GM19397 (cell line): ENCODE data around the gene CPA4.
"Not testable (repeated sequence)": the region's sequence is repeated elsewhere in the genome, so short reads cannot be mapped to it uniquely, and the experiment has no call there.

ENCODE experiments used
- ATAC-seq: cut with Tn5 transposase; IDR thresholded peaks from one replicate; pipeline ENCODE4 v1.9.1; 2021; ENCODE audit warnings: mild to moderate bottlenecking, moderate library complexity; ENCODE audit not compliant: unreplicated experiment

Gene CPA4

DNA sequence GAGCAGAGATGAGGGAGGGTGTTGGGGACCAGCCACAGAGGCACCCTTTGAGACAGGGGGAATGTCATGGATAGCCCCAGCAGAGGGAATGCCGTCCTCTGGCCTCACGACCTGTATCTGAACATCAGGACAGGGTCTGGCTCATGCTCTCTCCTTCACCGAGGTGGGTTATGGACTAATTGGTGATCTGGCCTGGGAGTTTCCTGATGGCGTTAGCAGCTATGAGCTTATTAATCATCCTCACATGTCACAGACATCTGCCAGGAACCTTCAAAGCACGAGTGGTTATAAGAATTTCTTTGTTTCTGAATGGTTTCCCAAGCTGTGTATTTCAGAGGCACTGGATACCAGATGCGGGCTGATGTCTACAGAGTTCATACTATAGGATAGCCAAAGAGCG, 6.9 kb downstream of the CPA4 start:
- no peak for ATAC-seq

DNA sequence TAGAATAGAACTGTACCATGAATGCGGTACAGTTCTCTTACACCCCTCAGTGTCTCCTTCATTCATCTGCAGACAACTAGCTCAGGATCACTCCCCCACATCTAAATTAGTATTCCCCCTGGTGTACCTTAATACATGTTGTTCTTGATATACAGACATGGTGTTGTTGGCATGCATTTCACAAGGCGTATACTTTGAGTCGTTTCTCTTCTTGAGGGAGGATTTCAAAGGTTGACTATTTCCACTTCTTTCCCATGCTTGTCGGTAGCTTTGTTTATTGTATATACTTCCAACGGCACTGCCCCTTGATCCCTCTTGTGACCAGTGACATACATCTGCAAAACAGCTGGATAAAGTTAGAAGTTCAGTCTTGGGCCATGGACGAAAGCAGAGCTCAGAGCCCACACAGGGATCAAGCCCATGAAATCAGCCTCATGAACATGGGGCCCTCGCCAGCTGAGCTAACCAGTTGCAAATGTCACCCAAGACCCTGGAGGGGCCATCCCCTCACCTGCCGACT, 8.6 kb downstream of the CPA4 start:
- ATAC-seq = no peak

DNA sequence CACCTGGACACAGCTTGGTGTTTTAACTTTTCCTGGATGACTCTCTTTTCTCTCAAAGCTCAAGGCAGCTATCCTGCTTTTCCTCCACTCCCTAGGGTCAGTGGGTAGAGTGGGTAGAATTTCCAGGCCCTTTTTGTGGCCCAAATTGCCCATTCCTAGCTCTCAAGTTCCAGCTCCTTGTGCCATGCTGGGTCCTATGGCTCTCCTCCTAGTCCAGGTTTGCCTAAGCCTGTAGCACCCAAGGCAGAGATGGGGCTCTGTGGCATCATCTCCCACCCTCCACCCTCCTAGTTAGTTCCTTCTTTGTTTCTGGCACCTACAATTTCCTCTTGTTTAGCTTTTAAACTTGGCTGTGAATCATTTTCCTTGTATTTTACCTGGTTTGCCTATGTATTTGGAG, 9.7 kb downstream of the CPA4 start:
- no peak for ATAC-seq

DNA sequence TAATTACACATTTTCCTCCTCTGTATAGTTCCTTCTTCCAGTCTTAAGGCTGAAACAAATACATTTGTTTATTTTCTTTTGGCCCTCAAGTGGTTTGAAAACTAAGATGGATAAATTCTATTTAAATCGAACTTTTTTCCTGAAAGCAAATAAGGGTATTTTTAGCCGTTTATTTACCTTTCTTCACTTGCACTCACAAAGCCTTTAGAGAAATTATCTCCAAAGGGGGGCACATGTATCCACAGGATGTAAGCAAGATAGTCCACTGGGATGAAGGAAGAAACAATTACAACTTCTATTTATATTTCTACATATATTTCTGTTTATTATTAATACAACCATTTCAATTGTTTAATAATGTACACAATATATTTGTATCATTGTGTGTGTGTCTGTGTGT, 10.2 kb downstream of the CPA4 start:
- no peak for ATAC-seq

DNA sequence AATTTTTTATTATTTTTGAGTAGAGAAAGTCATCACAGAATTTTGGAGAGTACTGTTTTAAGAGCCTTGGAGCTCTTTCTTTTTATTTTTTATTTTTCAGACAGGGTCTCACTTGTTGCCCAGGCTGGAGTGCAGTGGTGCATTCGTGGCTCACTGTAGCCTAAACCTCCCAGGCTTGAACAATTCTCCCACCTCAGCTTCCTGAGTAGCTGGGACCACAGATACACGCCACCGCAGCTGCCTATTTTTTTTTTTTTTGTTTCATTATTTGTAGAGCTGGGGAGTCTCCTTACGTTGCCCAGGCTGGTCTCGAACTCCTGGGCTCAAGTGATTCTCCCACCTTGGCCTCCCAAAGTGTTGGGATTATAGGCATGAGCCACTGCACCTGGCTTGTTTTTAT, 10.6 kb downstream of the CPA4 start:
- ATAC-seq = no peak

DNA sequence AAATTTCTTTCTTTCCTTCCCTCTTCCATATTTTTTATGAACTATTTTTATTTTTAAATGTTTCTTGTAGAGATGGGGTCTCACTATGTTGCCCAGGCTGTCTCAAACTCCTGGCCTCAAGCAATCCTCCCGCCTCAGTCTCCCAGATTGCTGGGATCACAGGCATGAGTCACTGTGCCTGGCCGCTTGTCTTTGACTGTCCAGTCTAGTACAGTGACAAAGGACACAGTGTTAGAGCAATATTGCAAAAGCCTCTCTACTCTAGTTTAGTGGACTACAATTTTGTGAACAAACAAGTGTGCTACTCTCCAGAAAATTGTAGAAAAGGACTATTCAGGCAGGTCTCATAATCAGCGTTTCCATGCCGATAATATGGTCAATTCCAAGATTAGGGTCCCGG, 11.0 kb downstream of the CPA4 start:
- no peak for ATAC-seq

DNA sequence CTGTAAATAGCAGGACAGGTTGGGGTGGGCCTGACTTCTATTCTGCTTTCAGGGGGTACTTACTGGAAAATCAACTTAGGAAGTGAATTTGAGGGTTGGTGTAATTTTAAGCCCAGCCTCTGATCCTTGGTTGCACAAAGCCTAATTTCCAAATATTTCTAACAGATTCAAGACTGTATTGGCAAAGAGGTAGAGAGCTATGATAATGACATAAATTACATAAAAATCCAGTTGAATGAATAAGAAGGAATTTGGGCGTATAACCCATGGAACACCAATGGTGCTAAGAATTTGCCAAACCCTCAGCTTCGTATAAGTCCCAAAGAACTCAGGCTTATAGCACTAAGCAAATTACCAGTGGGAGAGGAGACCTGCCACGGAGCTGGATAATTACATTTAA, 11.9 kb downstream of the CPA4 start:
- ATAC-seq = no peak

DNA sequence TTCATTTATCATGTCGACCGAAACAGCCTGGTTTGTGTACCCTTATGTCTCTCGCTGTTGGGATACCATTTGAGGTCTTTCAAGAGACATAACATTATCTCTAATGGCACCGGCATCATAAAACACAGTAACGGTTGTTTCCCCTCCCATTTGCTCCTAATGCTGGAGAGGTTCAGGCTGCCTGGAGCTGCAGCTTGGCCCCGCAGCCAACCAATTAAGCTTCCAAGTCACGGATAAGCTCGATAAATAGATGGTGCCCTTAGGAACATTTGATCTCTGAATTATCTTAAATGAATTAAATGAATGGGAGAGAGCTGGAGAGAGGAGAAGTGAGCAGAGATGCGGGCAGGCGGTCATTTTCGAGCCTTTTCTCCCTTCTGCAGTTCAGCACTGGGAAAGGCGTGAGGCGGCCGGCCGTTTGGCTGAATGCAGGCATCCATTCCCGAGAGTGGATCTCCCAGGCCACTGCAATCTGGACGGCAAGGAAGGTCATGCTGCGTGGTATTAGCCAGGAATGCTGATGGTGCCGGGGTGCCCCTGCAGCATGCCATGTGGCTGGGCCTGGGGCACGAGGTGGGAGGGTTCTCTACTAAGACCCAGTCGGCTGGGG, 12.6 kb downstream of the CPA4 start:
- no peak for ATAC-seq

DNA sequence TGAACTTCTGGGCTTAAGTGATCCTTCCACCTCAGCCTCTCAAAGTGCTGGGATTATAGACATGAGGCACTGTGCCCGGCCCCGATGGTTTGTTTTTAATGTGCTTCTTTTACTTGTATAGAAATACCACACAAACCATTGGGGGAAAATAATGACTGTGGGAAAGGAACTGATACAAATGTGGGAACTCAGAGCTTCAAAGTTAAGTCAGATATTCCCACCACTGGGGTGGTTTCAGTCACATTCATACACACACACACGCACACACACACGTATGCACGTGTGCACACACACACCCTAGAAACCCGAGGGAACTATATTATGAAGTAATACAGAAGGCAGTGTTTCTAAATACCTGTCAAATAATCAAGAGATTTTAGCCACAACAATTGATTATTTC, 17.0 kb downstream of the CPA4 start:
- no peak for ATAC-seq

DNA sequence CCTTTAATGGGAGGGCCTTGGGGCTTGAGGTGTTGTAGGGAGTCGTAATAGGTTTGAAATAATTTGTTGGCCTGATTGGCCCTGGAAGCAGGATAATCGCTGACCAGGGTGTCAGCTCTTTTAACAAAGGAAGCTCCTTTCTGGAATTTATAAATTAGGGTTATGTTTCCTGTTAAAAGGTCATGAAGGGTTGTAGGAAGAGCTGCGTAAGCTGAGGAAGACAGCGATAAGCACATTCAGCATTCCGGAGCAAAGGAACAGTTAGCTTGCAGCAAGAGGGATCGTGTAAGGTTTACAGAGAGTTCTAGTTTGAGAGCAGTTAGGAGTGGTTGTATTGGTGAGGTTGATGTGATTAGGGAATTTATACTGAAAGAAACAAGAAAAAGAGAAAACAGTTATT, 21.3 kb downstream of the CPA4 start:
- no peak for ATAC-seq

DNA sequence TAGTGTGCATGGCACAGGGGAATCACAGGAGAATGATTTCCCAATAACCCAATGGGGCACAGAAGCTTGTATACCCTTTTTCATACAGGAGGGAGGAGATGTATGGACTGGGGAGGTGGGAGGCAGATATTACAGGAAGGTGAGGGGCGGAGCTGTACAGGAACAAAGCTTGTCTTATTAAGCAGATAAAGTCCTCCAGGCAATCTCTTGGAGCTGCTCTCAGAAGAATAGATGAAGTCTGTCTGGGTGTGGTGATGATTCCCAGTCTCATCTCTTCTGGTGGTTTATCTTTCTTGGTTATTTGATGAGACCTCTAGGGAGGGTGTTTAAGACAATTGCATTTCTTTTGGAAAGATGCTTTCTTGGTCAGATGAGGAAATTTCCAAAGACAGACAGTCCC, 26.6 kb downstream of the CPA4 start:
- ATAC-seq = no peak

DNA sequence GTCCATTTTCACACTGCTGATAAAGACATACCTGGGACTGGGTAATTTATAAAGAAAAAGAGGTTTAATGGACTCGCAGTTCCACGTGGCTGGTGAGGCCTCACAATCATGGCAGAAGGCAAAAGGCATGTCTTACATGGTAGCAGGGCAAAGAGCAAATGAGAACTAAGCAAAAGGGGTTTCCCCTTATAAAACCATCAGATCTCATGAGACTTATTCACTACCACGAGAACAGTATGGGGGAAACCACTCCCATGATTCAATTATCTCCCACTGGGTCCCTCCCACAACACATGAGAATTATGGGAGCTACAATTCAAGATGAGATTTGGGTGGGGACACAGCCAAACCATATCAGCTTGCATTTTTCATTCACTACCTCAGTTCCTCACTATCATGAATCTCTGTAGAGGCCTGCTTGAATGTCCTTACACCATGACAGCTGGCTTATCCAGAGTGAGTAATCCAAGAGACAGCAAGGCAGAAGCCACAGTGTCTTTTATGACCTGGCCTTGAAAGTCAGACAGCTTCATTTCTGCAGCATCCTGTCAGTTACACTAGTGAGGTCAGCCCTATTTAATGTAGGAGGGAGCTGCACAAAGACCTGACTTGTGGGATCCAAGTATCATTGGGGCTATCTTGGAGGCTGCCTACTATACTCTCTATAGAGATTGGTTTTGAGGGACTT, 28.7 kb downstream of the CPA4 start:
- not testable (repeated sequence) for ATAC-seq

DNA sequence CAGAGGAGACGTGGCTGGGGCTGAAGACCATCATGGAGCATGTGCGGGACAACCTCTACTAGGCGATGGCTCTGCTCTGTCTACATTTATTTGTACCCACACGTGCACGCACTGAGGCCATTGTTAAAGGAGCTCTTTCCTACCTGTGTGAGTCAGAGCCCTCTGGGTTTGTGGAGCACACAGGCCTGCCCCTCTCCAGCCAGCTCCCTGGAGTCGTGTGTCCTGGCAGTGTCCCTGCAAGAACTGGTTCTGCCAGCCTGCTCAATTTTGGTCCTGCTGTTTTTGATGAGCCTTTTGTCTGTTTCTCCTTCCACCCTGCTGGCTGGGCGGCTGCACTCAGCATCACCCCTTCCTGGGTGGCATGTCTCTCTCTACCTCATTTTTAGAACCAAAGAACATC, 29.7 kb downstream of the CPA4 start:
- ATAC-seq = no peak

DNA sequence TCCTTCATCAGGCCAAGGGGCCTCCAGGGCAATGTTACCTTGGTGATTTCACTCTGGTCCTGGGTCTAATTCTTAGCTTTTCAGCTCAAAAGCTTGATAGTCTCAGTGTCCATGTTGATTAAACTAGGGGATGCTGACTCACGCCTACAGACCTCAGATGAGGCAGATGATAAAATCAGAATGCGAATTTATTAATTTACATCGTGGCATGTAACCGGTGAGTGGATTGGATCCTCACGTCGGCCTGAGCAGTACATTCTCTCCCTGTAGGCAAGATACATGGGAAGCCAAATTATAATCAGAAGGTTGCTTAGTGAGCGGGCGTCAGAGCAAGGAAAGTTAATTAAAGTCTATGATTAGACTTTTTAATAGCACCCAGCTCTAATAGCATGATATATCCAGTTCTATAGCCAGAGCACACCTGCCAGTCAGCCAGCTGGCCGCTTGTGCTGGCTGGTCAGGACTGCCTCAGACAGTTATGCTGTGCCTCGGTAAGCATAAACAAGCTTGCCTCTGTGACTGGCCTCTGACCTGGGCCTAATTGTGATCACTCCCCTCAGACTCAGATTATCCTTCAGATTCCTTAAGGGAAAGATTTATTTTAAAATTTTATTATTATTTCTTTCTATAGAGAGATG, 31.5 kb downstream of the CPA4 start:
- ATAC-seq = no peak

DNA sequence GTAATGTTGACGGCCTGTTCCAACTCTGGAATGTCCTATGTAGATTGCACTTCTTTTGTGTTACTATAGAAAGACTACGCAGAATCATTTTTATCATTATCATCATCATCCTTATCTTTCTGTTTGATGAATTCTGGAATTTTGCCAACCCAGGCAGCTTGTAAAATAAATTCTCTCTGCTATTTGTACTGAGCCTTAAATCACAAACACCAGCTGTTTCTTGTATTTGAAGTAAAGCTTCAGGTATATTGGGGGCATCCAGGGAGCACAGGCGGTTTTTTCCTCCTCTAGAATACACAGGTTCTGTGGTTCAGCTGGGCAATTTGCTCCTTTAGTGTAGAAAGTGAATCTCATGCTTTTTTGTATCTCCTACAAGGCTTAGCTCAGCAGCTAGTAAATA, 36.7 kb downstream of the CPA4 start:
- ATAC-seq = no peak

DNA sequence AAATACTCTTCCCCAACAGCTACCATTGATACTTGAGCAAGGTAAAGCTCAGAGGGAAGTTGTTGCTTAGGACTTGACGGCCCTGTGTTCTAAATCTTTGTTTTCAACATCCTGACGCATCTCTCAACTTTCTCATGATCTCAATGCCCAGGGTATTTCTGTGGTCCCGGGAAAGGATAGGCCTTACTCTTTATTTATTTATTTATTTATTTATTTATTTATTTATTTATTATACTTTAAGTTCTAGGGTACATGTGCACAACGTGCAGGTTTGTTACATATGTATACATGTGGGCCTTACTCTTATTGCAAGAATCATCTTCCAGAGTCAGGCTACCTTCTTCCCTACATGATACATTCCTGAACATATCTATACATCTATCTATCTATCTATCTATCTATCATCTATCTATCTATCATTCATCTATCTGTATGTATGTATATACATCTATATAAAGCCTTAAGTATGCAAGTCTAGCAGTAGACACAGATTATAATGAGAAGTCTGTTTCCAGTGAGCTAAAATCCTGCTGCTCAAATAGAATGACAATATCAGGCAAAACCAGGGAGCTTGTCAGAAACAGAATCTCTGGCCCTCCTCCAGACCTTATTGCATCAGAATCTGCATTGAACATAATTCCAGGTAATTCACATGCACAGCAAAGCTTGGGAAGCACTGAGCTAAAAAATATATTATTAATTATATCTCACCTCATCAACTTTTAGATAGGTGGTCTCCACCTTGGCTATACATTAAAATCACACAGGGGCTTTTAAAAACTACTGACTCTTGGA, 39.5 kb downstream of the CPA4 start:
- ATAC-seq = no peak

DNA sequence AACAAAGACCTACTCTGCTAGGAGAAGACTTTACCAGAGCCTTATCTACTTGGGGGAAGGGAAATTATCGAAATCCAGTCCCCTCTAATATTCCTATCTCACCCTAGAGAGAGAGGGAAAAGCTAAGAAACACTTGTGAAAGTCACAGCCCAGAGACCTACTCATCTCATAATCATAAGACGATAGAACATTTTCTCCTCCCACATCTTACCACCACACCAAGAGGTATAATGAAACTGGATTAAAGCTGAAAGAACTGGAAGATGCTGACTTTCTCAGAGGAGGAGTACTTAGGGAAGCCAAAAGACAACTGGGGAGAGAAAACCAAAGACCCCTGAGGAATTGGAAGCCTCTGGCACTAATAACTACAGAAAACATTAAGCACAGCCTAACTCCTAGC, 40.9 kb downstream of the CPA4 start:
- ATAC-seq = no peak

DNA sequence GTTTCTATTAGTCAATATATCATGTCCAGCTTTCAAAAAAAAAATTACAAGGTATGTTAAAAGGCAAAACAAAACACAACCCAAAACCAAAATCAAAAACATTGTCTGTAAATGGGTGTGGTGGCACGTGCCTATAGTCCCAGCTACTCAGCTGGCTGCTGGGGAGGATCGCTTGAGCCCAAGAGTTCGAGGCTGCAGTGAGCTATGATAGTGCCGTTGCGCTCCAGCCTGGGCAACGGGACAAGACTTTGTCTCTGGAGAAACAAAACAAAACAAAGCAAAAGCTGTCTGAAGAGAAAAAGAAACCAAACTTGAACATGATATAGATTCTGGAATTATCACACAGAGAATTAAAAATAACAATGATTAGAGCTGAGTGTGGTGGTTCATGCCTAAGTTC, 41.3 kb downstream of the CPA4 start:
- no peak for ATAC-seq

DNA sequence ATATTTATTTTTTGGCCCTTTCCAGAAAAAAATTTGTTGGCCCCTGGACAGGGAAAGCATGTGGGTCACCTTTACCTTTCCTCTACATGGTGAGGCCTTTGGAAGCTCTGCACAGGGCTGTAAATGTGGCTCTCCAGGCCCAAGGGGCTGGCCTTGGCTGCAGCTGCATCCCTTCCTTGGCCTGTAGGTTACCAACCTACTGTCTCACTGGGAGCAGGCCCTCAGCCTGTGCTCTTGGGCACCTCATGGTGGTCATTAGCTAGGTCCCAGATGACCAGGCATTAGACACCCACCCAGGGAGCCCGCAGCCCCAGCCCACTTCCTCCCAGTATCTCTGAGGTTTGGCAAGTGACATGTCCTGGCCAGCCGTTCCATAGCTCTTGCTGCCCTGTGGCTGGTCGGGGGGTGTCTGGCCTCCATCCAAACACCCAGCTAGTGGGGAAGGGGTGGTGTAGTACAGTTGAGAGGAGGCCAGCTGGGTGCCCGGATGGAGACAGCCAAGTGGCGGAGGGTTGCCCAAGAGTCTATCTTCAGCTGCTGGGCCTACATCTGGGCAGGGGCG, 44.5 kb downstream of the CPA4 start:
- ATAC-seq = no peak

DNA sequence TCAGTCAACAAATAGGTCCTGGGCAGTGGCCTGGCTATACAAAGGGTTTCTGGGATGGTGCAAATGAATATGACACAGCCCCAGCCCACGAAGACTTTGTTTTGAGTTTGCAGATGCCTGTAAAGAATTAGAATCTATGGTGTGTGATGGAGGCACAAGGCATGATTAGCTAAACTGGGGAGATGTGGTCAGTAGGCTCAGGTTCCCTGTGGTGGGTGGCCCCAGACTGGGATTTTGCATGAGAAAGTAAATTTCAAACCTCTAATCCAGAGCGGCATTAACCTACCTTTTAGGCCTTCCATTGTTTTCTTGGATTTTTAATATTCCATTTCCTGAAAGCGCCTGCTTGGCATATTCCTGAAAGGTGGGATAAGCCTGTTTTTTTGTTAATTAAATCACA, 45.3 kb downstream of the CPA4 start:
- no peak for ATAC-seq

DNA sequence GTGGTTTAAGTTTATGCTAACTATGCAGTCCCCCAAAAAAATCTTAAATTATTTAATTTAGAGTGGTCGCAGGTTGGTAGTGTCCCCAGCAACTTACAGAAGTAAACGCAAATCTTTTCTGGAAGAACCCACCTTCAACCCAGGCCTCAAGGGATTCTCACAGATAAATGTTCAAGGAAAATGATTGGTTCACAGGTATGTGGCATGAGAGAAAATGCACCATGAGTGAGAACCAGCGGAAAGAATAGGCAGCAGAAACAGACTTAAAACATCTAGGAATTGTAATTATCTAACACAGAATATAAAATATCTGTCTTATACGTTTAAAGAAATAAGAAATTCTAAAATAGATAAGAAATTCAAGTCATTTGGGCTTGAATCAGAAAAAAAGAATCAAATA, 48.9 kb downstream of the CPA4 start:
- no peak for ATAC-seq
